Endometrium (tissue), 2 donors: Measurements from ENCODE around the gene MRRF.

Experiments
- FAIRE-seq: peaks from 2 replicates; lab custom pipeline; 2012; peaks lifted over from hg19 to GRCh38; lab: Jason Lieb, UNC
- donor health status: control.
- donor health status: control.

Gene MRRF, protein sequence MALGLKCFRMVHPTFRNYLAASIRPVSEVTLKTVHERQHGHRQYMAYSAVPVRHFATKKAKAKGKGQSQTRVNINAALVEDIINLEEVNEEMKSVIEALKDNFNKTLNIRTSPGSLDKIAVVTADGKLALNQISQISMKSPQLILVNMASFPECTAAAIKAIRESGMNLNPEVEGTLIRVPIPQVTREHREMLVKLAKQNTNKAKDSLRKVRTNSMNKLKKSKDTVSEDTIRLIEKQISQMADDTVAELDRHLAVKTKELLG

DNA sequence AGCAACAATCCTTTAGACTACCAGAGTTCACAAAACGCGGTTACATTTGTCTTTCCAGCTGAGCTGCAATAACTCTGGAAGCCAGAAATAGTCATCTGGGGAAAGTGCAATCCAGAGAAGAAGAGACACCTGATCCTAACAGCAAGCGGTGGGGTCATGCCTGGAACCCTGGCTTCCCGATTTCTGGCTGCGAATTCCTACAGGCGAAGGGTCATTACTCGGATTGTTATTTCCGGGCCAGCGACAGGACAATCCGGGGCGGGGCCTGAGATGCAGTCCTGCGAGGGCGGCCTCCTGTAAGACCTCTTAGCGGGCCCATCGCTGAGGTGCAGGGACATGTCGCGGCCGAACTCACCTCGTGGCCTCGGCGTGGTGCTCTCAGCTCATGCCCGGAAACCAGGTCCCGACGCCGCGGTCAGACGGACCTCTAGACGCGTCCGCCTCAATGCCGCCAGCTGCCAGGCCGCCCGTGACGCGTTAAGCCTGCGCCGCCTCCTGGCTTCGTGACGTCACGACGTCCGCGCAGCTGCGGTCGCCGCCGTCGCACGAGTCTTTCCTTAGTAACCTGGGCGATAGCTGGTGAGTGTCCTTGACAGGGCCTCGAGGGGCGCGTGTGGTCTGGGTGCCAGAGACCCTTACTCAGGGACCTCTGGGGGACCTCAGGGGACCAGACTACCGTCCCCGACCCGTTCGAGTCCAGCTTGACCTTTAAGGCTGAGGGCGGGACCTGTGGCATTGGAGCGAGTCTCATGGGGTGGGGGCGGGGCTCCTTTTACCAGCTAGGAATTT, at the start of gene MRRF, which contains the start of gene RBM18:
Gene MRRF (plus strand): TSS at position 523 of the 789 bp plus-strand sequence. CDS start 6,010 bp downstream, outside the sequence.
Gene RBM18 (minus strand): TSS at position 481 of the 789 bp plus-strand sequence. CDS start 3,348 bp downstream, outside the sequence.
- FAIRE-seq, result no peak

DNA sequence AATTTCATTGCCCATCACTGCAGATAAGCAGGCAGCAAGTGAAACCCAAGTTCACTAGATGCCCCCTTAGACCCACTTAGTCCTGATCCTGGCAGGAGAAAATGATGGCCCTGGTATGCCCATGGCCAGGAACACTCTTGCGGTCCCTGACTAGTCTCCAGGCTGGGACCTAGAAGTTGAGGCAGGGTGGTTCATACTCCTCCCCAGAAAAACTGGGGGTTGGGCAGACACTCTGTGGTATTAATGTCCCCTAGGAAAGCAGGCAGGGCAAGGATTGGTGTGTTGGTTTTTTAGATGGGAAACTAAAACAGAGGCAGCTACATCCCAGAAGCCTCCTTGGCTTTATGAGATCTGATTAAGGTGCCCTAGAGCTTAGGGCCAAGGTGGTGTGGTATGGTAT, 49.0 kb upstream of the MRRF start:
- FAIRE-seq, result no peak

DNA sequence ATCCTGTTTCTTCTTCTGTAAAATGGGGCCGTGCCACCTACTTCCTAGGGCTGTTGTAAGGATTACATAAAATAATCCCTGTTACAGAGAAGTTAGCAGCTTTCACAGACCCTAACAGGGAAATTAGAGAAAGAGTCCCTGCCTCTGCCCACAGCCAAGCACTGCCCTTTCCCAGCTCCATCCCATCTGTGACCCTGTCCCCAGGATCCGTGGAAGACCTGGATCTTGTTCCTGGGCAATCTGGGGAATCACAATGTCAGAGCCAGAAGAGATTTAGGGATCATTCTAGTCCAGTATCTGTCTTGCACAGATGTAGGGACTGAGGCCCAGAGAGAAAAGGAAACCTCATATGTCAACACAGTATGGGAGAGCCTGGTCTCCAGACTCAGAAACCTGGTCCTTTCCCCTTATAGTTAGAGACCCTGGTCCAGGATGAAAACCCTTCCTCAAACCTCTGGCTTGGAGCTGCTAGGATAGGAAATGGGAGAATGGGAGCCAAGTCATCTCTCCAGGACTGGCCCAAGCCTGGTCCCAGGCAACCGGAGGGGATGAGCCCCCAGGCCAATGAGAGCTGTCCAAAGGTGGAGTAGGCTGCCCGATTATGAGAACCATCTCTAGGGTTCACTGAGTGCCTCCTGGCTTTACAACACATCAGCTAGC, 48.4 kb upstream of the MRRF start:
- no peak for FAIRE-seq

DNA sequence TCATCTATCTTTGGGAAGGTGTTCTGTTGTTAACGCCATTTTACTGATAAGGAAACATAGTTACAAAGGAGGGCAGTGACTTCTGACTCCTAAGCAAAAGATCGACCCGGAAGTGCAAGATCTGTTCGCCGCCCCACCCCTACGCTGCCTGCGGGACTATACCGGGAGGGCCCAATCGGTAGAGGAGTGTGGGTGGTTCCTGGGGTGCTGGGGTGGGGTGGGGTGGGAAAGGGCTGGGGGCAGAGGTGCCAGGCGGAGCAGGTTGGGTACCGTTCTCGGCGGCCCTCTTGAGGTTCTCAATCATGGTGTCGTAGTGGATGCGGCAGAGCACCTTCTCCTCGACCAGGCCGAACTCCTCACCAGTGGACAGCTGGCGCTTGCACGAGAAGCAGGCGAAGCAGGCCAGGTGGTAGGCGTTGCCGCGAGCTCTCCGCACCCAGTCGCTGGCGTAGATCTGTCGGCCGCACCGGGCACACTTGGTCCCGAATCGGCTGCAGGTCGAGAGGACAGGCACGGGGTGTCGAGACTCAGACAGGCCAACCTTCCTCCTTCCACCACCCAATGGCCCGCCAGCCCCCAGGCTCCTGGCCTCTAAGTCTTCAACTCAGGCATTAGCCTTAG, 47.8 kb upstream of the MRRF start:
- FAIRE-seq, result no peak

DNA sequence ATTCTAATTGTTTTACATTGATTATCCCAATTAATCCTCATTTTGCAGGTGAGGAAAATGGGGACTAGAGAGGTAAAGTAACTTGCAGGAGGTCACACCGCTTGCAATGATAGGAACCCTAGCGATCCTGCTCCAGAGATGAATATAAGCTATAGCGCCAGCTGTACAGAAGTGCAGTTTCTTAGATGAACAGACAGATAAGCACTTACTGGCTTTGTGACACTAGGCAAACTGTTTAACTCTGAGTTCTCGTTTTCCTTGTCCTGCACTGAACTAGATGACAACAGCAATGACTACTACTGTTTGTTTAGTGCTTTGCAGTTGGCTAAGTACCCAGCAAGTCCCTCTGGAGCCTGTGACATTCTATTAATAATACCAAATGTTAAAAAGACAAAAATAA, 47.0 kb upstream of the MRRF start:
- FAIRE-seq, result no peak

DNA sequence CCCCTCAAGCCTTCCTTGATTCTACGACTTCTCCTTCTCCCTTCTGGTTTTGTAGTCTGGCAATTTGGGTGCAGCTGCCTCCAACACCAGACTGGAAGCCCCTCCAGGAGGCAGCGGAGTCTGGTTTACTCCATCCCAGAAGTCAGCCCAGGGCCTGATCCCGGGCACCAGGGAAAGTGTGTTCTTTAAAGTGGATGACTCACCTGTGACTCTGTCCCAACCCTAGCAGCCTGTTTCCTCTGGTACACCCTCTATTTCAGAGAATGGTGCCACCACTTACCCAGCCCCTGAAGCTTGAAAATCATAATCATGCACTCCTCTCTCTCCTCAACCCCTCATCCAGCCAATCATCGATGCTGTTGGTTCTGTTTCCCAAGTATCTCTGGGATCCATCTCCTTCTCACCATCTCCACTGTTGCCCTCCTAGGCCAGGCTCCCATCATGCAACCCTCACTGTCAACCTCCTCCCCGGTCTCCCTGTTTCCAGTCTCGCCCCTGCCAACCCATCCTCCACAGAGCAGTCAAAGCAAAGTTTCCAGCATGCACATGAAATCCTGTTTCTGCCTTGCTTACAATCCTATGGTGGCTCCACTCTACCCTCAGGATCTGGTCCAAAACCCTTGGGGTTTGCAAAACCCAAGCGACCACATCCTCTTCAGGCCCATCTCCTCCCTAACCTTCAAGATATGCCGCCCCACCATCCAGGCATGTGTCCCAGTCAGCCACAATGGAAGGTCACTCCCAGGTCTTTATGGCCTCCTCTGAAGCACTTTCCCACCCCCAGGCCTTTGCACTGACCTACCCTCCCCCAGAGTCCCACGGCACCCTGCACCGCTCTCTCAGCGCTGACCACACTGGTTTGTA, 46.4 kb upstream of the MRRF start:
- no peak for FAIRE-seq

DNA sequence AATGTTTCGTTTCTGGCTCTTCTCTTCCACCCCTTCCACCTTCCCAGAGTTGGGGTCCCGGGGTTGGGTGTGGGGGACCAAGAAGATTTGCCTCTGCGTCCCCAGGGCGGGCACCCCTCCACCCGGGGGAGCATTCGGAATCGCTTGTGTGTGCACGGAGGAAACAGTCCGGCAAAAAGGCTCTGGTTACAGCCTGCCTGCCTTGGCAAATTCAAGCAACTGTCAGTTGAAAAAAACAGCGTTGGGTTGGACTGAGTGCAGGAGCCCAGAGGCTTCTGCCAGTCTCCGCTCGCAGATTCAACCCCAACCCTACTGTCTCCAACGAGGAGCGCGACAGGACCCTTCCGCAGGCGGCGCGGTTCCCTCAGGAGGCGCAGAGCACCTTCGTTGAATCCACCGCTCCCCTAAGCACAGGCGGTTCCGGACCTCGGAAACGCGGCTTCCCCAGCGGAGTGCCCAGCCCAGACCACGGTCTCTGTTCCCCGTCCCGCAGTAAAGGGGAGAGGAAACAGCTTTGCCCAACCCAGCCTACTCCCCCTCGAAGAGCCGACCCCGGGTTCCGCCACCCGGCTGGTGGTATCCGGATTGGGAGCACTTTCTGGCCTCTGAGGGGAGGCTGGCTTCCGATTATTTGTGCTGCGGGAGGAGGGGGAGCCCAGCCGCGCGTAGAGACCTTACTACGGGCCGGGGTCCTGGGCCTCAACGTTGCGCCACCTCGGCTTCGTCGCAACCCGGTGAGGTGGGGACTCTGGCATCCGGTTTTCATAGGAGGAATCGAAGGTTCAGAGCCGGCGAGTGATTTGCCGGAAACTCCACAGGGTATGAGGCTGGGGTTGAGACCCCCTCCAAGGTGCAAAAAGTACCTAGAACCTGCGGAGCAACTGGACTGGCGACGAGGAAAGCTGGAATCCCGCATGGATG, 45.5 kb upstream of the MRRF start:
- FAIRE-seq, result no peak

DNA sequence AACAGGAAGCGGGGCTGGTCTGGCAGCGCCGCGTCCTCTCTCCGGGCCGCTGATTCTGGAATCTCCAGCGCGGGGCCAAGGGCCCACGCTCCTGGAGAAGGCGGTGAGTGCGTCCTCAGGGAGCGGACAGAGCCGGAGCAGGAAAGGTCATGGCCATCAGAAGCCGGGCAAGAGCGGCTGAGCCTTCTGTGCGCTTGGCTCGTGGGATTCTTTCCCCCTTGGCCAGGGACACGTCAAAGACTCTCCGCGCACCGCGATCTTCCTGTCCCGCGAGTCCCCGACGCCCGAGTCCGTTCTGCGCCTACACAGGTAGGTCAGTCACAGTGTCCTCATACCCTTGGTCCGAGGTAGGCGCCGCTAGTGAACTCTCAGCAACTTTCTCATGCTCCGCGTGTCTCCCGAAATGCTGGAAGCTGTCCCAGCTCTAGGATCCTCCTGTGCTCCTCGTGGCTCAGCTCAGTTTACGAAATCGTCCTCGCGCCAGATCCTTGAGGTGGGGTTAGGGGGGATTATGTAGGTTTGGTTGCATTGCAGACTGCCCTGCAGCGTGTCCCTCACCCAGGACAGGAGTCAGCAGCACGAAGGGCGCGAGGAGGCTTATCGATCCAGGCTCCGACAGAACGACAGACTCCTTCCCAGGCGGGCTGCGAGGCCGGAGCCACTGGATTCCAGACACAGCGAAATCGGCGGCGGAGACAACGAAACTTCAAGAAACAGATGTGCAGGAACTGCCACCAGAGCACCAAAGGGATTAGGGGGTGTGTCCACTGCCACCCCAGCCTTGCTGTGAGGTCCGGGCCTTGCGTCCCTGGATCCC, 44.6 kb upstream of the MRRF start:
- FAIRE-seq, result no peak

DNA sequence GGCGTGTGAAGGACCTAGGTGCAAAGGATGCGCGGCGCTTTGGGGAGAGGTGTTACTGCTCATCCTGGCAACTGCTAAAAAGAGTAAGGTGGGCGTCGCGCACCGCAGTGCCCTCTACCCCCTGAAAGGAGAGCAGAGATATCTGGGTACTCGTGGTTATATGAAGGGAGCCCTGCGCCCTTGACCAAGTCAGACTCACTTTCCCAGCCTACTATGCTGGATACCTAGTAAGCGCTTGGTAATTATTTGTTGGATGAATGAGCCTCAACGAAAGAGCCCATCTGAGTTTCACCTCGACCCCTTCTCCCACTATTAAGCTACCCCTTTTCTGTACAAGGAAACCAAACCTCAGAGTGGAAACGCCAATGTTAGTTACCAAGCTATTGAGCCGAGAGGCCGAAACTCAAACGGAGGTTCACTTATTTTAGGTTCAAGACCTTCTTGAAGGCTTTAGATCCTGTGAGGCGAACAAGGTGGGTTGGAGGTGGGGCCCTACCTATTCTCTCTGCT, 44.0 kb upstream of the MRRF start:
- no peak for FAIRE-seq

DNA sequence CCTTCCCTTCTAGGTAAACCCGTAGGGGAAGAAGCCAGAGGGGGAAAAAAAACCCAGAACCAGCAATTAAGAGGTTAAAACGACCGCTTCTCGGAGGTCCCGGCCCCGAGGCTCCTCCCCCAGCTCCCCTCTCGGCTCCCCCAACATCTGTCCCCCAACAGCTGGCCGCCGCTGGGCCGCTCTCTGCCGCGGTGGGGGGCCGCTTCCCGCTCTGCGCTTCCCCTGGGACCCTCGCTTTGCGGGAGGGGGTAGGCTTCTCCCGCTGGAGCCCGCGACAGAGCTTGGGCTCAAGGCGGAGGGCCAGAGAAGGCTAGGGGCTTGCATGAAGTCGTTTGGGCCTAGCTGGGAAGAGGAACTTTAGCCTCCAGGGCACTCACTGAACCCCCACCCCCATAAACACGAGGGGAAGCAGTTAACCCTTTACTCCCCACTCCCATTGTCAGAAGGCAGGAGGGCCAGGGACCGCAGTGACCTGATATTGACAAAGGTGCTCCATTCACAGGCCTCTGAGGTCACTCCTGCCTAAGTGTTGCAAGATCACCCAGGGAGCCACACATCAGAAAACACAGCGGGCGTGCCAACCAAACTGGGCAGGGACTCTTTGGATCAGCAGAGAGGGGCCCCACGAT, 43.4 kb upstream of the MRRF start:
- FAIRE-seq, result no peak

DNA sequence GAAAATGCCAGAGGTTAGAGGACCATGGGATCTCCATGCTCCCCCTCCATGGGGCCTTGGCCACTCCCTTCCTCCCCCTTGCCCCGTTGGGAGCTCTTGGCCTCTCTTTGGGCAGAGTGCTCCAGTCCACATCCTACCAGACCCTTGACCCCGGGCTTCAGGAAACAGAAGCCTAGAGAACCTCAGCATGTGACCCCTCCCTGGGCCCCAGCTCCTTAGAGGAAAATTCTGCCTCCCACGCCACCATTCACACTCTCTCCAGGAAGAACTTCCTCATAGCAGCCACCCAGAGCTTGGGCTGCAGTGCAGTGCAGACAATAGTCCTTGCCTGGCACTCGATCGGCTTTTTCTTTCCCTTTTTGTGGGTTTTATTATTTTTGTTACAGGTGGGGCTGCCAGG, 41.9 kb upstream of the MRRF start:
- no peak for FAIRE-seq

DNA sequence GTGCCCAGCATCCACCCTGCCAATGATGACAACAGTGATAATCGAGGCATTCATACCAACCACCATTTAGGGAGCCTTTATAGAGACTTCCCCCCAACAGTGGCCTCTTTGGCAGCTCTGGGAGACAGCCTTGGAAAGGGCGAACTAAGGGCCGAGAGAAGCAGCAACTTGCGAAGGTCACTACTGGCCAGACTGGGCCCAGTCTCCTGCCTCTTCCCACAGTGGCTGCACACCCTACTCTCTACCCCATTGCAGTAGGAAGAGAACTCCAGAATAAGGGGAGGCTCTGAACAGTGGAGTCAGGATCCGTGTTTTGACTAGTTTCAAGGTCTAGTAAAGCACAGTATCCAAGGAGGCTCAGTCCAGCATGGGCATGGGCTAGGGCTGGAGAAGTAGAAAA, 41.2 kb upstream of the MRRF start:
- no peak for FAIRE-seq

DNA sequence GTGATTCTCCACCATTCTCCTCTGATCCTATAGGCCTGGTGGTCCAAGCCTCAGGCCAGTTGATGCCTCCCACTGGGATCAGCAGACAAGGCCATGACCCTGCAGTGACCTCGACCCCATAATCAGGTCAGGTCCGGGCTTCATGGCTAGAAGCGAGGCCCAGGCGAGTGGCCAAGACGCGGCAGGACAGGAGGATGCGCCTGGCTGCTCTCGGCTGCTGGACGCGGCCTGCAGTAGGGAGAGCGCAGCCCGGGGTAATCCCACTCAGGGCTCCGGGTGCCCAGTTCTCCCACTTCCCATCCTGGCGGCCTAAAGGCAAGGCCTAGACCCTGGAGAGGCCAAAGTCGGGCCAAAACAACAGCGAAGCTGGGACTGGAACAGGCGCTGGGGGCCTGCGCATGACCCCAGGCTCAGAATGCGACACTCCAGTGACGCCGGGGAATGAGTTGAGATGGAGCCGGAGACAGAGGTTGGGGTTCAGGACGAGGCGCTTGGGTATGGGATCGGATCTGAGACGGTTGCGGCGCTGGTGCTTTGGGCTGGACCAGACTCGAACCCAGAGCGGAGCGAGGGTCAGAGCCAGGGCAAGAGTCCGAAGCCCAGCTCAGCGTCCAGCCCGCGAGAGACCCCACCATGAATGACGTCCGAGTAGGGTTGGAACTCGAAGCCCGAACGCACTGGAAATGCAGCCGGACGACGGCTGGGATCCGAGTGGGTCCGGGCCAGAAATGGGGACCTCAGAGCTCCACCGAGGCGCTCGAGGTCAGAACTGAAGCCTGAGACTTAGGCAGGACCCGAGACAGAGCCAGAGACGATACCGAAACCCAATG, 39.2 kb upstream of the MRRF start:
- no peak for FAIRE-seq

DNA sequence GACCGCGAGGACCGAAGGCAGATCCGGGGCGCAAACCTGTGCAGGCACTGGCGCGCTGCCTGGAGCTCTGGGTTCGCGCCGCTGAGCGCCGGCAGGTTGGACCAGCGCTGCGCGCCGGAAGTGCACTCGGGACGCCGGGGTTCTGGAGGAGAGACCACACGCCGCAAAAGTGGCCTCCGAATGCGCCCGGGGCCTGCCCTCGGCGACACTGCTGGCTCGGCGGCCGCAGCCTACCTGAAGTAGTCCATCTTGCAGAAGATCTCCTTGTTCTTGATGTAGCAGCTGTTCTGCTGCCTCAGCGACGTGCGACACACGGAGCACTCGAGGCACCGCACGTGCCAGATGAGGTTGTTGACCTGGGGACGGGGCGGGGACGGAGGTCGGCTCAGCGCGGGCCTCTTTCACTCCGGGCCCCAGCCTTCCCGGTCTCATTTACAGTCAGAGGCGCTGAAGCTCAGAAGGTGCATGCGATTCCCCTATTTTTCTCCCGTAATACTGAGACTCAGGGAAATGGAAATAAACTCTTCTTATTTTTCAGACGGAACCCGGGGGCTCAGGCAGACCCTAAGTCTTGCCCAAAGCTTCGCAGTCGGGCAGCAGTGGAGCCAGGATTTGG, 38.4 kb upstream of the MRRF start:
- no peak for FAIRE-seq

DNA sequence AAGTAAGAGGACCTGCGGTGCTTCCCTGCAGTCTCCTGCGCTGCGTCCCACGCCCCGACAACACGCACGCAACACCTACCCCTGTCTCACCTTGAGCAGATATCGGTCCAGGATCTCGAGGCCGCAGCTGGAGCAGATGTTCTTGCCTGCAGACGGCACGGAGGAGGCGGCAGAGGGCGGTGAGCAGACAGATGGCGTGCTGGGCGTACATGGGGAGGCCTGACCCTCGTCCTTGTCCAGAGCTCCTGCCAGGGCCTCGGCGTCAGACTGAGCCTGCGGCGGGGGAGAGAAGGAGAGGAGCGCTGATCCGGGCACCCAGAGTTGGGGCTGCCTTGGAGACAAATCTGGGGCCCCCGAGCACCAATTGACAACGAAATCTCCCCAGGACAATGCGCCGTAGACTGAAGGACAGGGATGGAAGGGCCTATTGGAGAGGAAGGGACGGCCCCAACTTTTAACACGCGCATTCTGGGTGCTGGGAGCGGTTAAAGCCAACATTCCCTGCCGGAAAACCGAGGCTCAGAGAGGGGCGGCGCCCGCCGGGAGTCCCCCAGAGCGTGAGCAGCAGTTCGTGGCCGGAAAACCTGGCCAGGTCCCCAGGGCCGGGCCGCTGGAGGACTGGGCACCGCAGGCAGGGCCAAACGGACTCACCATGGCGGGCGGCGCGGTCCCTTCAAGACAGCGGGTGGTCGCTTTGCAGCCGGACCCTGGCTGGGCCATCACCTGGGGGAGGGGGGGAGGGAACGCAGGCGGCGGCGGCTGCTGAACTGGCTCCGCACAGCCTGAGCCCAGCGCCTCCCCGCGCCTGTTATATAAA, 37.7 kb upstream of the MRRF start:
- FAIRE-seq, result no peak

DNA sequence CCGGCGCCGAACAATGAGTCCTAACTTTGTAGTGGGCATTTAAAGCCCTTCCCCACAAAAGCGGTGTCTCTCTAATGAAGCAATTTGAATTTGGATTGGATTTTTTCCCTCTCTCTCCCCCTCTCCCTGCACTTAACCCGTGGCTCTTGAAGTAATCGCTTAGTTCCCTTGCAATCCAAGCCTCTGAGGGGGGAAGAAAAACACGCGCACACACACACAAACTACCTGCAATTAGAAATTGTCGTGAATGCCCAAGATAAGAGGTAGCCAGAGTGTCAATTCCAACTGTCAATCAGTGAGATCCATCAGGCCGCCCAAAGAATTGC, 37.1 kb upstream of the MRRF start:
- FAIRE-seq, result no peak

DNA sequence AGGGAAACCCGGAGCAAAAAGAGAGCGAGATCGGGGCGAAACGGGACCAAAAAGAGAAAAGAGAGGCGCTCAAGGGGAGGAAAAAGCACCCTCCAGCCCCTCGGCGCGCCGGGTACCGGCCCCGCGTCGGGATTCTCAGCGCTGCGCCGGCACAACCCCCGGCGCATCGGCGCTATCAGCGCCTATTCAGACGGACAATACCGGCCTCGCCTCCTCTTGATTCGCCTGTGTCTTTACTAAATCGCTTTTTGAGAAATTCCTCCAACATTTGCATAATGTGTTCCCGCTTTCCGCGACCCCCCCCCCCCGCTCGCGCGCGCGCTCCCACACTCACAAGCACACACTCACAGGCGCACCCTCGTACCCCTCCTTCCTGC, 36.5 kb upstream of the MRRF start:
- no peak for FAIRE-seq
